ENCODE results near the gene LRRC27.

The LRRC27 gene

DNA sequence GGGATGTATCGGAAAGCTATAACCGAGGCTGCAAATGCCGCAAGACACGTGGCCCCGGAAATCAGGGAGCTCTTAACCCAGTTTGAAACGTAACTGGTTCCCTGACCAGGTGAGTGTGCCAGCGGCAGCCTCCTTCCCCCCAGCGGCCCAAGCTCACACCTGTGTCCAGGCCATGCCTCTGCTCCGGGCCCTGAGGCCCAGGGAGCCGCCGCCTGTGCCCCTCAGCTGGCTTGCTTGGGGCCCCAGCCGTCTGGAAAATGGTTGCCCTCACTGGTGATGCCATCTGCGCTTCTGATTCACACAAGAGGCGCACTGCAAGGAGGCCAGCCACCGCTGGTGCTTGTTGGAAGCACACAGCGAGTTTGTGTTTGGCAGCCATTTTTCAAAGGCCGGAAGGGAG, 74.2 kb downstream of the LRRC27 start:
- H2AFZ ChIP-seq (ENCODE audit: low read depth, low read length, severe bottlenecking): no peak overlapping the region
- TF ChIP-seq EZH2phosphoT487 (conservative IDR thresholded peaks at IDR 0.05; ENCODE audit: low read length): no peak
- TF ChIP-seq, protein P1, sequence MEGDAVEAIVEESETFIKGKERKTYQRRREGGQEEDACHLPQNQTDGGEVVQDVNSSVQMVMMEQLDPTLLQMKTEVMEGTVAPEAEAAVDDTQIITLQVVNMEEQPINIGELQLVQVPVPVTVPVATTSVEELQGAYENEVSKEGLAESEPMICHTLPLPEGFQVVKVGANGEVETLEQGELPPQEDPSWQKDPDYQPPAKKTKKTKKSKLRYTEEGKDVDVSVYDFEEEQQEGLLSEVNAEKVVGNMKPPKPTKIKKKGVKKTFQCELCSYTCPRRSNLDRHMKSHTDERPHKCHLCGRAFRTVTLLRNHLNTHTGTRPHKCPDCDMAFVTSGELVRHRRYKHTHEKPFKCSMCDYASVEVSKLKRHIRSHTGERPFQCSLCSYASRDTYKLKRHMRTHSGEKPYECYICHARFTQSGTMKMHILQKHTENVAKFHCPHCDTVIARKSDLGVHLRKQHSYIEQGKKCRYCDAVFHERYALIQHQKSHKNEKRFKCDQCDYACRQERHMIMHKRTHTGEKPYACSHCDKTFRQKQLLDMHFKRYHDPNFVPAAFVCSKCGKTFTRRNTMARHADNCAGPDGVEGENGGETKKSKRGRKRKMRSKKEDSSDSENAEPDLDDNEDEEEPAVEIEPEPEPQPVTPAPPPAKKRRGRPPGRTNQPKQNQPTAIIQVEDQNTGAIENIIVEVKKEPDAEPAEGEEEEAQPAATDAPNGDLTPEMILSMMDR (IDR thresholded peaks at IDR 0.05; ENCODE audit: insufficient read depth, low read length, poor library complexity, severe bottlenecking): no peak
- H3K27me3 ChIP-seq (ENCODE audit: low read length): no peaks in the 10 kb centered on the region
- no peaks in the 10 kb centered on the region for H3K9me3 ChIP-seq (ENCODE audit: insufficient read depth, low read length)
- H3K9ac ChIP-seq (ENCODE audit: low read length): no peak overlapping the region
- no peaks in the 10 kb centered on the region for H3K79me2 ChIP-seq (ENCODE audit: insufficient read depth, low read length)
- no peak overlapping the region for H3K4me3 ChIP-seq (ENCODE audit: insufficient read depth, low read length, poor library complexity, severe bottlenecking)
- H3K27ac ChIP-seq (ENCODE audit: low read depth, low read length): no peak overlapping the region
- no peaks in the 10 kb centered on the region for H4K20me1 ChIP-seq (ENCODE audit: low read depth, low read length)
- H3K4me2 ChIP-seq (ENCODE audit: low read depth, low read length, poor library complexity, severe bottlenecking): no peak overlapping the region
- H3F3A ChIP-seq (ENCODE audit: insufficient read depth): no peaks in the 10 kb centered on the region
- no peaks in the 10 kb centered on the region for H3K36me3 ChIP-seq (ENCODE audit: low read length)
- no peaks in the 10 kb centered on the region for H3K9me2 ChIP-seq (replicated peaks; ENCODE audit: insufficient read depth, low read length)

DNA sequence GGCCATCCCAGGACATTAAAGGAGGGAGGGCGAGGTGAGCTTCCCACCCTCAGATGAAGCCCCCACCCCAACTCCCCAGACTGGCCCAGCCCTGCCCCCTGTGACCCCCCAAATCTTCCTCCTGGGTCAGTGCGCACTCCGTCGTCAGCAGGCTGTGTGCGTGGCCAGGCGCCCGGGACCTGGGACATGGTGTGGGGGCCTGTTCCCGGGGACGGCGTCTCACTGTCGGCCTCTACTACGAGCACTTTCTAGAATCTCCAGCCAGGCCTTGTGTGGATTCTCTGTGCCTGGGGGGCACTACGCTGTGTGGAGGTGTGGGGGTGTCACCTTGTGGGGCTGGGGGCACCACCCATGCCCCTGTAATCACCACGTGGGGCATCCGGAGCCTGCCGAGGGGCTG, 74.8 kb downstream of the LRRC27 start:
- H4K20me1 ChIP-seq (ENCODE audit: low read depth, low read length): no peaks in the 10 kb centered on the region
- H3K9me3 ChIP-seq (ENCODE audit: insufficient read depth, low read length): no peaks in the 10 kb centered on the region
- no peak overlapping the region for H3K9ac ChIP-seq (ENCODE audit: low read length)
- TF ChIP-seq, protein P1 (IDR thresholded peaks at IDR 0.05; ENCODE audit: insufficient read depth, low read length, poor library complexity, severe bottlenecking): no peak
- TF ChIP-seq EZH2phosphoT487 (conservative IDR thresholded peaks at IDR 0.05; ENCODE audit: low read length): no peak
- no peaks in the 10 kb centered on the region for H3K36me3 ChIP-seq (ENCODE audit: low read length)
- no peak overlapping the region for H2AFZ ChIP-seq (ENCODE audit: low read depth, low read length, severe bottlenecking)
- H3K27ac ChIP-seq (ENCODE audit: low read depth, low read length): no peak overlapping the region
- no peaks in the 10 kb centered on the region for H3K9me2 ChIP-seq (replicated peaks; ENCODE audit: insufficient read depth, low read length)
- no peaks in the 10 kb centered on the region for H3K79me2 ChIP-seq (ENCODE audit: insufficient read depth, low read length)
- no peak overlapping the region for H3K4me3 ChIP-seq (ENCODE audit: insufficient read depth, low read length, poor library complexity, severe bottlenecking)
- no peaks in the 10 kb centered on the region for H3K27me3 ChIP-seq (ENCODE audit: low read length)
- H3K4me2 ChIP-seq (ENCODE audit: low read depth, low read length, poor library complexity, severe bottlenecking): no peak overlapping the region
- H3F3A ChIP-seq (ENCODE audit: insufficient read depth): no peaks in the 10 kb centered on the region

DNA sequence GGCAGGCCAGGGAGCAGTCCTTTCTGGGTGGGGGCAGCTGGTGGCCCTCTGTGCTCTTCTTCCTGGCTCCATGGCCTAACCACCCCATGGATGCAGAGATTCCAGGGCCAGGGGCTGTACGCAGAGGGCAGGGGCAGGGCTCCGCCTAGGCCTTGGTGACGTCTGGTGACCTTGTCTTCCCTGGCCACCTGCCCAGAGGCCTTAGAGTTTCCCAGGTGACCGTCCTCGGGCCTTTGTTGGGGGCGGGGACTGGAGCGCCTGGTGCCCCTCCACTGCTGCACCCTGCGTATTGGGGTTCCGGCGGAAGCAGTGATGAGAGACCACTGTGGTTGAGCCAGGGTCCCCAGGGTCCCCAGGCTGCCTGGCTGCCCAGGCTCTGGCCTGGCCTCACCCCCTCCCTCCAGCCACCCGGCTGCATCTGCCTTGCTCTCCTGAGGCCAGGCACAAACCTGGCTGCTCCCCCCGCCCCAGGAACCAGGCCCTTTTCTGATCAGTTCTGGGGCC, 75.3 kb downstream of the LRRC27 start:
- Histone ChIP-seq H3K79me2 (ENCODE audit: insufficient read depth, low read length) (no peaks in the 10 kb centered on the region), H3K9ac (ENCODE audit: low read length) (no peak overlapping the region), H4K20me1 (ENCODE audit: low read depth, low read length) (no peaks in the 10 kb centered on the region), H3K27me3 (ENCODE audit: low read length) (no peaks in the 10 kb centered on the region), H3K9me2 (replicated peaks; ENCODE audit: insufficient read depth, low read length) (no peaks in the 10 kb centered on the region), H3F3A (ENCODE audit: insufficient read depth) (no peaks in the 10 kb centered on the region), H3K4me2 (ENCODE audit: low read depth, low read length, poor library complexity, severe bottlenecking) (no peak overlapping the region), H3K36me3 (ENCODE audit: low read length) (no peaks in the 10 kb centered on the region), H2AFZ (ENCODE audit: low read depth, low read length, severe bottlenecking) (no peak overlapping the region), H3K4me3 (ENCODE audit: insufficient read depth, low read length, poor library complexity, severe bottlenecking) (no peak overlapping the region), H3K27ac (ENCODE audit: low read depth, low read length) (no peak overlapping the region), H3K9me3 (ENCODE audit: insufficient read depth, low read length) (no peaks in the 10 kb centered on the region)
- TF ChIP-seq, protein P1 (IDR thresholded peaks at IDR 0.05; ENCODE audit: insufficient read depth, low read length, poor library complexity, severe bottlenecking): no peak
- no peak for TF ChIP-seq EZH2phosphoT487 (conservative IDR thresholded peaks at IDR 0.05; ENCODE audit: low read length)

Data from SU-DHL-6 (cell line).